ENCODE measurements around the gene CLIC1.

CLIC1 gene

GRCh38 chr6:31687860-31688693, 48.3 kb downstream of the CLIC1 start:
- no peaks in the 10 kb centered on the region for H3K4me1 ChIP-seq
- H3K27me3 ChIP-seq (ENCODE audit: low read depth) = no peaks in the 10 kb centered on the region
- DNase-seq (ENCODE audit: low spot score in 2 of 2) = no peak
- no peak overlapping the region for H3K4me3 ChIP-seq
- in situ Hi-C loops (cut with MboI; ENCODE audit: low sequenced_read_pairs) = no loop called here
- H3K9me3 ChIP-seq = no peaks in the 10 kb centered on the region
- H3K36me3 ChIP-seq (replicated peaks) = peaks cover 40% of the 10 kb centered on the region

- Histone ChIP-seq H3K27me3 (ENCODE audit: low read depth) (no peaks in the 10 kb centered on the region), H3K4me3 (no peak overlapping the region), H3K9me3 (no peaks in the 10 kb centered on the region), H3K4me1 (no peaks in the 10 kb centered on the region), H3K36me3 (replicated peaks) (peaks cover 36% of the 10 kb centered on the region)
- DNase-seq (ENCODE audit: low spot score in 2 of 2) = no peak
- in situ Hi-C loops (cut with MboI; ENCODE audit: low sequenced_read_pairs) = no loop called here
These were observed 49.0 kb downstream of the CLIC1 start for GRCh38 chr6:31687321-31687720.

- Histone ChIP-seq H3K9me3 (no peaks in the 10 kb centered on the region), H3K4me3 (no peak overlapping the region), H3K27me3 (ENCODE audit: low read depth) (no peaks in the 10 kb centered on the region), H3K36me3 (replicated peaks) (peaks cover 36% of the 10 kb centered on the region), H3K4me1 (peaks cover 2% of the 10 kb centered on the region)
- DNase-seq (ENCODE audit: low spot score in 2 of 2) = no peak
- in situ Hi-C loops (cut with MboI; ENCODE audit: low sequenced_read_pairs) = no loop called here
These were observed 49.8 kb downstream of the CLIC1 start for GRCh38 chr6:31686483-31686882.

- in situ Hi-C loops (cut with MboI; ENCODE audit: low sequenced_read_pairs) = no loop called here
- no peaks in the 10 kb centered on the region for H3K9me3 ChIP-seq
- H3K27me3 ChIP-seq (ENCODE audit: low read depth) = no peaks in the 10 kb centered on the region
- H3K36me3 ChIP-seq (replicated peaks) = peaks cover 13% of the 10 kb centered on the region
- no peak for DNase-seq (ENCODE audit: low spot score in 2 of 2)
- peaks cover 12% of the 10 kb centered on the region for H3K4me1 ChIP-seq
- no peak overlapping the region for H3K4me3 ChIP-seq
These were observed 52.7 kb downstream of the CLIC1 start for GRCh38 chr6:31683591-31683990.

GRCh38 chr6:31681135-31681671, 55.1 kb downstream of the CLIC1 start:
- DNase-seq (ENCODE audit: low spot score in 2 of 2) = peak in 1 of 2 experiments; percentile 63
- peaks cover 12% of the 10 kb centered on the region for H3K4me1 ChIP-seq
- no peaks in the 10 kb centered on the region for H3K9me3 ChIP-seq
- in situ Hi-C loops (cut with MboI; ENCODE audit: low sequenced_read_pairs) = no loop called here
- H3K27me3 ChIP-seq (ENCODE audit: low read depth) = no peaks in the 10 kb centered on the region
- H3K36me3 ChIP-seq (replicated peaks) = no peaks in the 10 kb centered on the region
- H3K4me3 ChIP-seq = peak overlapping the region; percentile 30
